ENCODE results near the gene PLA2G4A. TPM values are rescaled to one million over a fixed set of nuclear protein-coding genes. Genes with fewer than 3 reads are reported as not detected.

Gene PLA2G4A
- total and polyA plus RNA-seq, 12 donors, result 4.2 to 53.1 (median 14.9) TPM

GRCh38 chr1:186927884-186928283 lies 99.1 kb downstream of the PLA2G4A start:
- intact Hi-C loops (cut with DNase I), result no loop called here
- Histone ChIP-seq H3K27me3 (no peaks in the 10 kb centered on the region), H3K4me3 (no peak overlapping the region), H3K4me1 (replicated peaks in 1 of 2) (no peaks in the 10 kb centered on the region), H3K27ac (no peak overlapping the region), H3K36me3 (replicated peaks in 1 of 2) (no peaks in the 10 kb centered on the region), H3K9me3 (replicated peaks in 1 of 3) (no peaks in the 10 kb centered on the region)
- TF ChIP-seq CTCF (IDR thresholded peaks at IDR 0.05) (no peak), POLR2A (IDR thresholded peaks at IDR 0.05) (no peak)
- DNase-seq, result no peak
- WGBS, 4 donors, result 67 to 77% (median 73%) methylated on average over 4 of the region's 4 CpGs

GRCh38 chr1:186930238-186930637 lies 101.5 kb downstream of the PLA2G4A start:
- Histone ChIP-seq H3K4me1 (replicated peaks in 1 of 2) (no peaks in the 10 kb centered on the region), H3K27ac (no peak overlapping the region), H3K27me3 (no peaks in the 10 kb centered on the region), H3K4me3 (no peak overlapping the region), H3K36me3 (replicated peaks in 1 of 2) (no peaks in the 10 kb centered on the region), H3K9me3 (replicated peaks in 1 of 3) (no peaks in the 10 kb centered on the region)
- intact Hi-C loops (cut with DNase I), result no loop called here
- no peak for DNase-seq
- TF ChIP-seq POLR2A (IDR thresholded peaks at IDR 0.05) (no peak), CTCF (IDR thresholded peaks at IDR 0.05) (no peak)
- 78 to 91% (median 87%) methylated on average over 2 of the region's 2 CpGs for WGBS, 4 donors

- TF ChIP-seq POLR2A (IDR thresholded peaks at IDR 0.05) (no peak), CTCF (IDR thresholded peaks at IDR 0.05) (no peak)
- DNase-seq, result no peak
- H3K4me1 ChIP-seq (replicated peaks in 1 of 2), result no peaks in the 10 kb centered on the region
- H3K27ac ChIP-seq, result no peak overlapping the region
- no peaks in the 10 kb centered on the region for H3K36me3 ChIP-seq (replicated peaks in 1 of 2)
- H3K9me3 ChIP-seq (replicated peaks in 1 of 3), result no peaks in the 10 kb centered on the region
- H3K4me3 ChIP-seq, result no peak overlapping the region
- intact Hi-C loops (cut with DNase I), result no loop called here
- H3K27me3 ChIP-seq, result no peaks in the 10 kb centered on the region
- 59 to 71% (median 66%) methylated on average over 3 of the region's 3 CpGs for WGBS, 4 donors
These were observed 108.4 kb downstream of the PLA2G4A start for GRCh38 chr1:186937016-186937670.

GRCh38 chr1:186943891-186944686 lies 115.3 kb downstream of the PLA2G4A start:
- Histone ChIP-seq H3K4me1 (replicated peaks in 1 of 2) (no peaks in the 10 kb centered on the region), H3K36me3 (replicated peaks in 1 of 2) (no peaks in the 10 kb centered on the region), H3K4me3 (no peak overlapping the region), H3K27ac (no peak overlapping the region), H3K9me3 (replicated peaks in 1 of 3) (no peaks in the 10 kb centered on the region), H3K27me3 (no peaks in the 10 kb centered on the region)
- TF ChIP-seq CTCF (IDR thresholded peaks at IDR 0.05) (no peak), POLR2A (IDR thresholded peaks at IDR 0.05) (no peak)
- 76 to 81% (median 77%) methylated on average over 8 of the region's 8 CpGs for WGBS, 4 donors
- intact Hi-C loops (cut with DNase I), result no loop called here
- no peak for DNase-seq

Measured in adrenal gland (tissue), 12 donors.